B cell (primary cell): ENCODE measurements around the gene MEIKIN. TPM values are rescaled to one million over a fixed set of nuclear protein-coding genes. Genes with fewer than 3 reads are reported as not detected.
"Not testable (repeated sequence)": the region's sequence is repeated elsewhere in the genome, so short reads cannot be mapped to it uniquely, and the experiment has no call there.

Experiments used
- ATAC-seq: fragments of 200-7000 bp; cut with Tn5 transposase; one replicate; pipeline ENCODE4 v1.10.0; 2021; ENCODE audit warnings: low read depth, mild to moderate bottlenecking, moderate number of reproducible peaks, moderate library complexity
- CTCF ChIA-PET: fragments of 350-600 bp; sonication (Branson Sonifier 250); formaldehyde crosslinking; loops from one replicate; lab custom pipeline; 2021; ENCODE audit warnings: antibody characterized with exemption, inconsistent platforms; lab: Charles Lee
- POLR2A ChIA-PET: fragments of 350-600 bp; sonication (Branson Sonifier 250); formaldehyde crosslinking; loops from one replicate; lab custom pipeline; 2021; ENCODE audit warnings: antibody characterized with exemption; lab: Charles Lee
- DNase-seq: peaks from one replicate; pipeline ENCODE4 v3.0.0; 2013
- H2AFZ ChIP-seq: 2 replicates; pipeline ENCODE4 v1.6.1; 2012; ENCODE audit warnings: mild to moderate bottlenecking, low read depth, low read length; ENCODE audit not compliant: insufficient read depth, poor library complexity, severe bottlenecking
- H3K27ac ChIP-seq, 2 donors: 1 replicate in 1 of 2; 2 replicates in 1 of 2; pipeline ENCODE4 v1.5.1; 2012 to 2013; ENCODE audit warnings: low read length in 2 of 2, mild to moderate bottlenecking in 2 of 2, moderate library complexity in 1 of 2
- H3K27me3 ChIP-seq, 4 experiments: fragments of 200-600 bp in 1 of 4; sonication (generic) in 1 of 4; replicated peaks in 1 of 4; 1 replicate in 2 of 4; 2 replicates in 2 of 4; pipeline versions ENCODE4 v1.6.1 to v1.7.0; 2013 to 2016; ENCODE audit warnings: low read length in 3 of 4, mild to moderate bottlenecking in 2 of 4, mixed read lengths in 1 of 4, moderate library complexity in 1 of 4; ENCODE audit not compliant: insufficient read depth in 4 of 4, control insufficient read depth in 3 of 4; ENCODE audit errors: control extremely low read depth in 1 of 4
- H3K36me3 ChIP-seq, 2 experiments: replicated peaks in 1 of 2; 1 replicate in 1 of 2; 2 replicates in 1 of 2; pipeline versions ENCODE4 v1.6.1 to v1.7.1; 2013; ENCODE audit warnings: low read length in 1 of 2; ENCODE audit not compliant: insufficient read depth in 2 of 2, control insufficient read depth in 1 of 2; ENCODE audit errors: control extremely low read depth in 1 of 2, extremely low read depth in 1 of 2
- H3K4me1 ChIP-seq, 2 donors: fragments of 200-600 bp in 1 of 2; sonication (generic) in 1 of 2; 1 replicate in 1 of 2; 2 replicates in 1 of 2; pipeline versions ENCODE4 v1.5.1 to v1.6.1; 2013 to 2017; ENCODE audit warnings: low read length in 2 of 2; ENCODE audit not compliant: control insufficient read depth in 2 of 2, insufficient read depth in 2 of 2
- H3K4me2 ChIP-seq: replicated peaks from 2 replicates; pipeline ENCODE3; 2012; ENCODE audit warnings: mild to moderate bottlenecking, low read depth, low read length; ENCODE audit not compliant: poor library complexity, severe bottlenecking
- H3K4me3 ChIP-seq, 5 experiments: fragments of 200-600 bp in 1 of 5; sonication (generic) in 1 of 5; 1 replicate in 3 of 5; 2 replicates in 2 of 5; pipeline versions ENCODE4 v1.5.1 to v1.7.0; 2011 to 2016; ENCODE audit warnings: low read length in 4 of 5, mild to moderate bottlenecking in 4 of 5, low read depth in 2 of 5, control low read depth in 1 of 5, moderate library complexity in 1 of 5; ENCODE audit not compliant: insufficient read depth in 1 of 5; ENCODE audit errors: control extremely low read depth in 1 of 5, extremely low read depth in 1 of 5
- H3K79me2 ChIP-seq: fragments of 200-600 bp; sonication (generic); one replicate; pipeline ENCODE4 v1.6.0; 2016; ENCODE audit warnings: low read length; ENCODE audit not compliant: control insufficient read depth, insufficient read depth
- H3K9ac ChIP-seq: fragments of 200-600 bp; sonication (generic); 2 replicates; pipeline ENCODE4 v1.6.1; 2017; ENCODE audit warnings: mild to moderate bottlenecking, low read length, moderate library complexity
- H3K9me3 ChIP-seq, 3 donors: one replicate each; pipeline versions ENCODE4 v1.6.1 to v1.7.1; 2013; ENCODE audit warnings: low read length in 2 of 3; ENCODE audit not compliant: control insufficient read depth in 2 of 3, insufficient read depth in 1 of 3; ENCODE audit errors: control extremely low read depth in 1 of 3
- H4K20me1 ChIP-seq: 2 replicates; pipeline ENCODE4 v1.6.0; 2012; ENCODE audit warnings: mild to moderate bottlenecking, low read length; ENCODE audit not compliant: insufficient read depth, control insufficient read depth, poor library complexity, severe bottlenecking
- H3K27ac Mint-ChIP-seq: one replicate; pipeline ENCODE4 v1.8.0; 2021; ENCODE audit warnings: mixed read lengths
- H3K27me3 Mint-ChIP-seq: one replicate; pipeline ENCODE4 v1.8.0; 2021; ENCODE audit warnings: mixed read lengths
- H3K4me1 Mint-ChIP-seq: one replicate; pipeline ENCODE4 v1.8.0; 2021; ENCODE audit warnings: mixed read lengths
- H3K4me3 Mint-ChIP-seq: one replicate; pipeline ENCODE4 v1.8.0; 2021; ENCODE audit warnings: mixed read lengths
- H3K9me3 Mint-ChIP-seq: one replicate; pipeline ENCODE4 v1.8.0; 2022; ENCODE audit warnings: mixed read lengths; ENCODE audit not compliant: insufficient read depth
- CTCF ChIP-seq: fragments of 200-600 bp; IDR thresholded peaks from one replicate; pipeline ENCODE4 v1.8.0; 2022; ENCODE audit warnings: antibody characterized with exemption, mild to moderate bottlenecking
- EZH2 ChIP-seq: IDR thresholded peaks from 2 replicates; pipeline ENCODE4 v1.6.1; 2012; ENCODE audit warnings: borderline replicate concordance, low read depth, mild to moderate bottlenecking, moderate library complexity, low read length; ENCODE audit not compliant: insufficient read depth, poor library complexity, severe bottlenecking
- WGBS: methylation state at CpG from one replicate; pipeline ENCODE4 v1.1.5; 2013; ENCODE audit warnings: missing lambda C conversion rate; ENCODE audit not compliant: insufficient coverage; 5-methylcytosine and 5-hydroxymethylcytosine counted together
- intact Hi-C: fragments of 100-400 bp; cut with micrococcal nuclease; formaldehyde crosslinking; loops from one replicate; pipeline ENCODE4 v1.10.0; 2022
- polyA plus RNA-seq: library from polyadenylated mRNA; depleted of rRNA; stranded (reverse); fragments of >200 nt; gene quantifications from 2 replicates; pipeline ENCODE4 v1.2.3, GENCODE V29; 2012
- total RNA-seq, 2 donors: library from RNA; stranded (reverse); fragments of 120-200 nt in 1 of 2; gene quantifications; 1 replicate in 1 of 2; 2 replicates in 1 of 2; pipeline versions ENCODE4 v1.2.3 to v1.2.4, GENCODE V29; 2013 to 2022

The MEIKIN gene
- total and polyA plus RNA-seq, 2 donors (not counting 1 experiment from before 2014, with no cell fraction given): not detected

GRCh38 chr5:131879705-131880104 is 65.8 kb downstream of the MEIKIN start:
- Histone ChIP-seq H4K20me1 (no peaks in the 10 kb centered on the region), H3K4me2 (no peak overlapping the region), H3K27ac (no peak overlapping the region), H3K9me3 (no peaks in the 10 kb centered on the region), H3K4me1 (no peaks in the 10 kb centered on the region), H2AFZ (no peak overlapping the region), H3K9ac (no peak overlapping the region), H3K79me2 (no peaks in the 10 kb centered on the region), H3K36me3 (no peaks in the 10 kb centered on the region), H3K27me3 (no peaks in the 10 kb centered on the region), H3K4me3 (no peak overlapping the region)
- ATAC-seq (no peak), DNase-seq (no peak)
- ChIA-PET CTCF (interaction anchor here (0.7 kb wide), 1 partner anchor 9 kb away, joined by 4 read pairs; no protein-coding TSS in a partner anchor), POLR2A (no interaction called here)
- TF ChIP-seq EZH2 (no peak), CTCF (no peak)
- no peaks in the 10 kb centered on the region for H3K9me3 Mint-ChIP-seq
- no peak overlapping the region for H3K27ac Mint-ChIP-seq
- no peak overlapping the region for H3K4me3 Mint-ChIP-seq
- intact Hi-C loops: no loop called here
- no peaks in the 10 kb centered on the region for H3K4me1 Mint-ChIP-seq
- WGBS: 95% methylated on average over 4 of the region's 5 CpGs
- H3K27me3 Mint-ChIP-seq: peaks cover 10% of the 10 kb centered on the region

GRCh38 chr5:131877873-131878272 is 67.6 kb downstream of the MEIKIN start:
- H4K20me1 ChIP-seq: no peaks in the 10 kb centered on the region
- no peak overlapping the region for H3K4me2 ChIP-seq
- H3K36me3 ChIP-seq: no peaks in the 10 kb centered on the region
- no peaks in the 10 kb centered on the region for H3K9me3 Mint-ChIP-seq
- peaks cover 10% of the 10 kb centered on the region for H3K27me3 Mint-ChIP-seq
- H3K4me3 ChIP-seq: no peak overlapping the region
- no peaks in the 10 kb centered on the region for H3K4me1 Mint-ChIP-seq
- POLR2A ChIA-PET: no interaction called here
- no peak overlapping the region for H2AFZ ChIP-seq
- ATAC-seq: no peak
- H3K27ac ChIP-seq: no peak overlapping the region
- no peaks in the 10 kb centered on the region for H3K9me3 ChIP-seq
- no CpG with 5 or more reads among the region's 2 CpGs for WGBS
- H3K4me3 Mint-ChIP-seq: no peak overlapping the region
- no peaks in the 10 kb centered on the region for H3K79me2 ChIP-seq
- no peaks in the 10 kb centered on the region for H3K27me3 ChIP-seq
- H3K4me1 ChIP-seq: no peaks in the 10 kb centered on the region
- CTCF ChIA-PET: no interaction called here
- H3K9ac ChIP-seq: no peak overlapping the region
- no peak for DNase-seq
- H3K27ac Mint-ChIP-seq: no peak overlapping the region
- intact Hi-C loops: no loop called here
- TF ChIP-seq CTCF (no peak), EZH2 (no peak)

- CTCF ChIA-PET: interaction anchor here (0.6 kb wide), 1 partner anchor 9 kb away, joined by 4 read pairs; no protein-coding TSS in a partner anchor
- H3K27ac ChIP-seq, POLR2A ChIA-PET, H3K27me3 ChIP-seq, H3K27ac Mint-ChIP-seq, DNase-seq, H3K4me2 ChIP-seq, H4K20me1 ChIP-seq, H3K9ac ChIP-seq, H3K4me1 ChIP-seq, H3K36me3 ChIP-seq, H2AFZ ChIP-seq, H3K4me3 Mint-ChIP-seq, intact Hi-C loops, ATAC-seq, H3K4me3 ChIP-seq, H3K9me3 Mint-ChIP-seq, H3K79me2 ChIP-seq, H3K4me1 Mint-ChIP-seq: not testable (repeated sequence)
- peaks cover 2 to 17% (median 5%) of the 10 kb centered on the region in 3 donors for H3K9me3 ChIP-seq
- H3K27me3 Mint-ChIP-seq: peaks cover 15% of the 10 kb centered on the region
- 93% methylated on average over 11 of the region's 12 CpGs for WGBS
Measured at GRCh38 chr5:131871251-131871650, 74.2 kb downstream of the MEIKIN start.
